ENCODE data around the gene NELL2.
"Not testable (repeated sequence)": the region's sequence is repeated elsewhere in the genome, so short reads cannot be mapped to it uniquely, and the experiment has no call there.

Gene NELL2

GRCh38 chr12:44775901-44776300 lies 100.2 kb downstream of the NELL2 start:
- DNase-seq: no peak

GRCh38 chr12:44774815-44775411 lies 101.2 kb downstream of the NELL2 start:
- no peak for DNase-seq

- no peak for DNase-seq
These were observed 104.6 kb downstream of the NELL2 start for GRCh38 chr12:44771485-44772021.

- DNase-seq: no peak
These were observed 110.3 kb downstream of the NELL2 start for GRCh38 chr12:44765796-44766195.

GRCh38 chr12:44763021-44763420 lies 113.1 kb downstream of the NELL2 start:
- DNase-seq: no peak

GRCh38 chr12:44759289-44759688 lies 116.8 kb downstream of the NELL2 start:
- no peak for DNase-seq

- no peak for DNase-seq
These were observed 125.6 kb downstream of the NELL2 start for GRCh38 chr12:44750468-44750867.

GRCh38 chr12:44749566-44749965 lies 126.5 kb downstream of the NELL2 start:
- DNase-seq: no peak

- DNase-seq: peak in 1 of 14 donors; percentile 28
These were observed 127.1 kb downstream of the NELL2 start for GRCh38 chr12:44748950-44749468.

- DNase-seq: not testable (repeated sequence)
These were observed 134.7 kb downstream of the NELL2 start for GRCh38 chr12:44741292-44741980.

GRCh38 chr12:44738051-44738450 lies 138.1 kb downstream of the NELL2 start:
- DNase-seq: no peak

GRCh38 chr12:44728566-44728965 lies 147.5 kb downstream of the NELL2 start:
- no peak for DNase-seq

GRCh38 chr12:44720265-44720664 lies 155.8 kb downstream of the NELL2 start:
- no peak for DNase-seq

- peak in 1 of 14 donors; percentile 65 for DNase-seq
These were observed 158.5 kb downstream of the NELL2 start for GRCh38 chr12:44717612-44718011.

- DNase-seq: no peak
These were observed 159.4 kb downstream of the NELL2 start for GRCh38 chr12:44716711-44717110.

- no peak for DNase-seq
These were observed 164.4 kb downstream of the NELL2 start for GRCh38 chr12:44711736-44712135.

- no peak for DNase-seq
These were observed 166.9 kb downstream of the NELL2 start for GRCh38 chr12:44709166-44709565.

- DNase-seq: no peak
These were observed 167.9 kb downstream of the NELL2 start for GRCh38 chr12:44708218-44708617.

GRCh38 chr12:44703182-44703910 lies 172.8 kb downstream of the NELL2 start:
- DNase-seq: no peak

GRCh38 chr12:44697511-44697910 lies 178.6 kb downstream of the NELL2 start:
- no peak for DNase-seq

- no peak for DNase-seq
These were observed 179.6 kb downstream of the NELL2 start for GRCh38 chr12:44696542-44696941.

- no peak for DNase-seq
These were observed 182.1 kb downstream of the NELL2 start for GRCh38 chr12:44694017-44694416.

GRCh38 chr12:44689587-44689986 lies 186.5 kb downstream of the NELL2 start:
- DNase-seq: no peak

Measured in C1 segment of cervical spinal cord (tissue), 14 donors.